ENCODE results near the gene ZNF2. TPM values are rescaled to one million over a fixed set of nuclear protein-coding genes. Genes with fewer than 3 reads are reported as not detected.
"Not testable (repeated sequence)": the region's sequence is repeated elsewhere in the genome, so short reads cannot be mapped to it uniquely, and the experiment has no call there.

The ZNF2 gene
- total RNA-seq, 1 donor from 2014 or later = 5.3 TPM

GRCh38 chr2:95174031-95174542 is 8.5 kb downstream of the ZNF2 start:
- Mint-ChIP-seq H3K4me1 (no peaks in the 10 kb centered on the region), H3K36me3 (ENCODE audit: low read depth) (peaks cover 26% of the 10 kb centered on the region)

GRCh38 chr2:95179451-95179850 is 13.8 kb downstream of the ZNF2 start:
- Mint-ChIP-seq H3K4me1 (no peaks in the 10 kb centered on the region), H3K27ac (no peak overlapping the region), H3K27me3 (no peaks in the 10 kb centered on the region), H3K4me3 (no peak overlapping the region), H3K9me3 (peaks cover 28% of the 10 kb centered on the region), H3K36me3 (ENCODE audit: low read depth) (peaks cover 75% of the 10 kb centered on the region)
- ChIA-PET CTCF (no interaction called here), POLR2A (no interaction called here)
- ATAC-seq (ENCODE audit: low read depth) (no peak), DNase-seq (no peak)
- TF ChIP-seq CTCF (IDR thresholded peaks at IDR 0.05) = no peak
- intact Hi-C loops (cut with micrococcal nuclease) = no loop called here

More at GRCh38 chr2:95174031-95174542, 8.5 kb downstream of the ZNF2 start:
- ChIA-PET POLR2A (interaction anchor here (1.2 kb wide), 1 partner anchor 9 kb away, joined by 3 read pairs; the partner anchor contains the start of gene ZNF2), CTCF (no interaction called here)
- ATAC-seq (ENCODE audit: low read depth) (no peak), DNase-seq (no peak)
- Mint-ChIP-seq H3K4me3 (no peak overlapping the region), H3K27ac (no peak overlapping the region), H3K9me3 (no peaks in the 10 kb centered on the region), H3K27me3 (no peaks in the 10 kb centered on the region)
- no peak for TF ChIP-seq CTCF (IDR thresholded peaks at IDR 0.05)
- intact Hi-C loops (cut with micrococcal nuclease) = no loop called here

- Mint-ChIP-seq H3K36me3 (ENCODE audit: low read depth) (peaks cover 70% of the 10 kb centered on the region), H3K9me3 (peaks cover 28% of the 10 kb centered on the region), H3K4me3 (no peak overlapping the region), H3K4me1 (no peaks in the 10 kb centered on the region), H3K27ac (no peak overlapping the region), H3K27me3 (no peaks in the 10 kb centered on the region)
- ATAC-seq (ENCODE audit: low read depth) (no peak), DNase-seq (no peak)
- TF ChIP-seq CTCF (IDR thresholded peaks at IDR 0.05) = no peak
- intact Hi-C loops (cut with micrococcal nuclease) = no loop called here
- CTCF ChIA-PET = no interaction called here
- POLR2A ChIA-PET = no interaction called here
Observed at GRCh38 chr2:95181774-95182173, 16.2 kb downstream of the ZNF2 start.

GRCh38 chr2:95185197-95185596 is 19.6 kb downstream of the ZNF2 start:
- Mint-ChIP-seq H3K4me1 (no peaks in the 10 kb centered on the region), H3K27me3 (peaks cover 3% of the 10 kb centered on the region), H3K27ac (no peak overlapping the region), H3K36me3 (ENCODE audit: low read depth) (peaks cover 40% of the 10 kb centered on the region), H3K4me3 (no peak overlapping the region), H3K9me3 (peaks cover 20% of the 10 kb centered on the region)
- TF ChIP-seq CTCF (IDR thresholded peaks at IDR 0.05) = no peak
- ATAC-seq (ENCODE audit: low read depth) = no peak
- ChIA-PET CTCF (no interaction called here), POLR2A (no interaction called here)
- intact Hi-C loops (cut with micrococcal nuclease) = no loop called here
- no peak for DNase-seq

- ATAC-seq (ENCODE audit: low read depth) (no peak), DNase-seq (no peak)
- Mint-ChIP-seq H3K36me3 (ENCODE audit: low read depth) (peaks cover 32% of the 10 kb centered on the region), H3K4me3 (no peak overlapping the region), H3K27ac (no peak overlapping the region), H3K27me3 (peaks cover 4% of the 10 kb centered on the region), H3K4me1 (no peaks in the 10 kb centered on the region), H3K9me3 (peaks cover 16% of the 10 kb centered on the region)
- POLR2A ChIA-PET = no interaction called here
- CTCF ChIA-PET = no interaction called here
- intact Hi-C loops (cut with micrococcal nuclease) = no loop called here
- no peak for TF ChIP-seq CTCF (IDR thresholded peaks at IDR 0.05)
Observed at GRCh38 chr2:95185973-95186372, 20.4 kb downstream of the ZNF2 start.

- ATAC-seq (ENCODE audit: low read depth); H3K9me3 Mint-ChIP-seq; CTCF ChIA-PET; H3K36me3 Mint-ChIP-seq (ENCODE audit: low read depth); H3K4me3 Mint-ChIP-seq; H3K27ac Mint-ChIP-seq; POLR2A ChIA-PET; H3K4me1 Mint-ChIP-seq: not testable (repeated sequence)
- intact Hi-C loops (cut with micrococcal nuclease) = loop anchor here (1.0 to 5.0 kb wide), 2 partner anchors 14 to 534 kb away; partner anchors contain the start of gene ZNF892
- peak; percentile 31 for DNase-seq
- peaks cover 24% of the 10 kb centered on the region for H3K27me3 Mint-ChIP-seq
Observed at GRCh38 chr2:95192956-95193355, 27.3 kb downstream of the ZNF2 start.
